ENCODE measurements around the gene CD81.

Gene CD81

GRCh38 chr11:2440646-2441045 lies 63.5 kb downstream of the CD81 start:
- no peak for DNase-seq

- DNase-seq: no peak
These were observed 64.1 kb downstream of the CD81 start for GRCh38 chr11:2441171-2441570.

- DNase-seq: no peak
These were observed 65.5 kb downstream of the CD81 start for GRCh38 chr11:2442589-2442988.

GRCh38 chr11:2443406-2443805 lies 66.3 kb downstream of the CD81 start:
- DNase-seq: no peak

GRCh38 chr11:2443881-2444820 lies 67.0 kb downstream of the CD81 start, which contains the start of gene TRPM5:
Gene TRPM5 (minus strand): TSS chr11:2444514. CDS start chr11:2423036, 21,478 bp downstream.
- DNase-seq: no peak

- DNase-seq: no peak
These were observed 68.0 kb downstream of the CD81 start, which contains the start of gene KCNQ1 for GRCh38 chr11:2444821-2445745. Gene KCNQ1 (plus strand): TSS chr11:2445008. CDS start chr11:2445099, 91 bp downstream.

- no peak for DNase-seq
These were observed 68.8 kb downstream of the CD81 start for GRCh38 chr11:2445746-2446551.

GRCh38 chr11:2446590-2447252 lies 69.6 kb downstream of the CD81 start:
- no peak for DNase-seq

Measured in fibroblast of skin of back (primary cell).